MM.1S (cell line): ENCODE data around the gene NFATC1.

Source experiments
- DNase-seq: peaks from one replicate; pipeline ENCODE4 v3.0.0-alpha.2; 2015
- H2AFZ ChIP-seq: fragments of 300-600 bp; sonication (generic); 2 replicates; pipeline ENCODE4 v1.6.0; 2016; ENCODE audit warnings: antibody characterized with exemption, low read length
- H3F3A ChIP-seq: fragments of 300-600 bp; sonication (generic); 2 replicates; pipeline ENCODE4 v1.6.1; 2016; ENCODE audit warnings: mild to moderate bottlenecking, antibody characterized with exemption, low read length, moderate library complexity, mixed read lengths; ENCODE audit not compliant: insufficient read depth
- H3K27ac ChIP-seq: fragments of 300-600 bp; sonication (generic); 2 replicates; pipeline ENCODE4 v1.5.1; 2016; ENCODE audit warnings: mild to moderate bottlenecking, low read length
- H3K27me3 ChIP-seq: fragments of 300-600 bp; sonication (generic); replicated peaks from 2 replicates; pipeline ENCODE4 v1.6.0; 2016; ENCODE audit warnings: low read length; ENCODE audit not compliant: insufficient read depth
- H3K36me3 ChIP-seq: fragments of 300-600 bp; sonication (generic); replicated peaks from 2 replicates; pipeline ENCODE4 v1.6.1; 2016; ENCODE audit warnings: mild to moderate bottlenecking, low read length, mixed read lengths; ENCODE audit not compliant: insufficient read depth
- H3K4me1 ChIP-seq: fragments of 300-600 bp; sonication (generic); 2 replicates; pipeline ENCODE4 v1.6.1; 2016; ENCODE audit warnings: low read length, mixed read lengths
- H3K4me2 ChIP-seq: fragments of 300-600 bp; sonication (generic); 2 replicates; pipeline ENCODE4 v1.6.0; 2016; ENCODE audit warnings: low read depth, low read length
- H3K4me3 ChIP-seq: fragments of 300-600 bp; sonication (generic); 2 replicates; pipeline ENCODE4 v1.5.1; 2016; ENCODE audit warnings: low read length, mixed read lengths
- H3K79me2 ChIP-seq: fragments of 300-600 bp; sonication (generic); 2 replicates; pipeline ENCODE4 v1.6.1; 2016; ENCODE audit warnings: mixed run types, low read length, mixed read lengths
- H3K9ac ChIP-seq: fragments of 300-600 bp; sonication (generic); 2 replicates; pipeline ENCODE4 v1.6.1; 2016; ENCODE audit warnings: low read length, mixed read lengths
- H3K9me2 ChIP-seq: fragments of 300-600 bp; sonication (generic); replicated peaks from 2 replicates; pipeline ENCODE4 v1.6.1; 2016; ENCODE audit warnings: mild to moderate bottlenecking, low read length, mixed read lengths; ENCODE audit not compliant: insufficient read depth
- H3K9me3 ChIP-seq: fragments of 300-600 bp; sonication (generic); replicated peaks from 2 replicates; pipeline ENCODE4 v1.6.1; 2016; ENCODE audit warnings: mild to moderate bottlenecking, low read length, mixed read lengths; ENCODE audit not compliant: insufficient read depth
- H4K20me1 ChIP-seq: fragments of 300-600 bp; sonication (generic); 2 replicates; pipeline ENCODE4 v1.6.1; 2016; ENCODE audit warnings: mild to moderate bottlenecking, low read length, moderate library complexity, mixed read lengths; ENCODE audit not compliant: insufficient read depth
- CTCF ChIP-seq: fragments of 300-600 bp; sonication (generic); IDR thresholded peaks from 2 replicates; pipeline ENCODE4 v1.5.1; 2016; ENCODE audit warnings: antibody characterized with exemption, low read length, mixed read lengths
- EZH2 ChIP-seq: fragments of 300-600 bp; sonication (generic); optimal IDR thresholded peaks from 2 replicates; pipeline ENCODE3; 2017; ENCODE audit warnings: low read depth, mild to moderate bottlenecking, antibody characterized with exemption, low read length, mixed read lengths
- EZH2phosphoT487 ChIP-seq: fragments of 300-600 bp; sonication (generic); IDR thresholded peaks from 2 replicates; pipeline ENCODE4 v1.6.1; 2018; ENCODE audit warnings: antibody characterized with exemption, low read length

The NFATC1 gene

GRCh38 chr18:79396431-79397246, 909 bp downstream of the NFATC1 start:
- no peaks in the 10 kb centered on the region for H3K4me1 ChIP-seq
- H3K27me3 ChIP-seq: peaks cover 4% of the 10 kb centered on the region; the same call in 1 of the 2 replicates
- no peaks in the 10 kb centered on the region for H3F3A ChIP-seq
- no peak overlapping the region for H2AFZ ChIP-seq
- H3K27ac ChIP-seq: no peak overlapping the region
- no peak overlapping the region for H3K9ac ChIP-seq
- no peaks in the 10 kb centered on the region for H3K36me3 ChIP-seq
- H3K9me3 ChIP-seq: no peaks in the 10 kb centered on the region
- no peak overlapping the region; the same call in 1 of the 2 replicates for H3K4me3 ChIP-seq
- TF ChIP-seq EZH2phosphoT487 (no peak), EZH2 (no peak), CTCF (no peak)
- no peaks in the 10 kb centered on the region for H3K9me2 ChIP-seq
- H4K20me1 ChIP-seq: no peaks in the 10 kb centered on the region
- no peak for DNase-seq
- no peaks in the 10 kb centered on the region for H3K79me2 ChIP-seq
- peak overlapping the region; percentile 39; the same call in 1 of the 2 replicates for H3K4me2 ChIP-seq

- H3K9me3 ChIP-seq: no peaks in the 10 kb centered on the region
- H3F3A ChIP-seq: no peaks in the 10 kb centered on the region
- TF ChIP-seq EZH2 (no peak), CTCF (no peak), EZH2phosphoT487 (no peak)
- H3K4me3 ChIP-seq: no peak overlapping the region
- no peaks in the 10 kb centered on the region for H3K36me3 ChIP-seq
- H4K20me1 ChIP-seq: no peaks in the 10 kb centered on the region
- H3K9me2 ChIP-seq: no peaks in the 10 kb centered on the region
- H3K9ac ChIP-seq: no peak overlapping the region
- no peaks in the 10 kb centered on the region for H3K4me1 ChIP-seq
- DNase-seq: no peak
- H3K27me3 ChIP-seq: peaks cover 4% of the 10 kb centered on the region; the same call in 1 of the 2 replicates
- H3K27ac ChIP-seq: no peak overlapping the region
- H3K4me2 ChIP-seq: no peak overlapping the region
- H2AFZ ChIP-seq: no peak overlapping the region
- no peaks in the 10 kb centered on the region for H3K79me2 ChIP-seq
Observed at GRCh38 chr18:79397247-79397829, 1.6 kb downstream of the NFATC1 start.

- Histone ChIP-seq H3F3A (no peaks in the 10 kb centered on the region), H3K9me2 (no peaks in the 10 kb centered on the region), H3K4me2 (no peak overlapping the region), H3K4me3 (no peak overlapping the region), H3K36me3 (no peaks in the 10 kb centered on the region), H3K4me1 (no peaks in the 10 kb centered on the region), H4K20me1 (no peaks in the 10 kb centered on the region), H3K27me3 (peaks cover 4% of the 10 kb centered on the region; the same call in 1 of the 2 replicates), H3K9me3 (no peaks in the 10 kb centered on the region), H3K27ac (no peak overlapping the region), H2AFZ (no peak overlapping the region), H3K9ac (no peak overlapping the region), H3K79me2 (no peaks in the 10 kb centered on the region)
- TF ChIP-seq EZH2phosphoT487: no peak
- TF ChIP-seq CTCF: no peak
- TF ChIP-seq EZH2: no peak
- no peak for DNase-seq
Observed at GRCh38 chr18:79397830-79398761, 2.4 kb downstream of the NFATC1 start.
